ENCODE measurements around the gene PTGR3. TPM values are rescaled to one million over a fixed set of nuclear protein-coding genes. Genes with fewer than 3 reads are reported as not detected.

PTGR3 gene
- total RNA-seq, 4 donors from 2014 or later, result 24.9 to 46.8 (median 29.6) TPM

GRCh38 chr18:75253043-75253442, 44.1 kb upstream of the PTGR3 start:
- WGBS, 2 donors (ENCODE audit: low coverage in 1 of 2), result 71 to 86% methylated on average over 1 of the region's 1 CpG
- Histone ChIP-seq H3K9me3 (no peaks in the 10 kb centered on the region), H3K27ac (peak overlapping the region in 3 of 4 donors; percentile 25 to 51 (median 31)), H3K27me3 (no peaks in the 10 kb centered on the region), H3K36me3 (no peaks in the 10 kb centered on the region), H3K4me1 (peaks cover 4 to 91% (median 11%) of the 10 kb centered on the region in 3 donors), H3K4me3 (no peak overlapping the region)
- no peak for TF ChIP-seq POLR2A (IDR thresholded peaks at IDR 0.05)
- TF ChIP-seq EP300 (IDR thresholded peaks at IDR 0.05), result no peak
- TF ChIP-seq CTCF (IDR thresholded peaks at IDR 0.05), result no peak
- TF ChIP-seq POLR2AphosphoS5 (IDR thresholded peaks at IDR 0.05), result no peak
- ATAC-seq, result no peak

GRCh38 chr18:75252136-75252535, 43.2 kb upstream of the PTGR3 start:
- Histone ChIP-seq H3K4me1 (peaks cover 4 to 86% (median 13%) of the 10 kb centered on the region in 3 donors), H3K27ac (no peak overlapping the region), H3K4me3 (no peak overlapping the region), H3K36me3 (no peaks in the 10 kb centered on the region), H3K9me3 (no peaks in the 10 kb centered on the region), H3K27me3 (no peaks in the 10 kb centered on the region)
- no peak for TF ChIP-seq POLR2AphosphoS5 (IDR thresholded peaks at IDR 0.05)
- TF ChIP-seq POLR2A (IDR thresholded peaks at IDR 0.05), result no peak
- WGBS, 2 donors (ENCODE audit: low coverage in 1 of 2), result 13 to 63% methylated on average over 2 of the region's 2 CpGs
- ATAC-seq, result no peak

- no peak for ATAC-seq
- Histone ChIP-seq H3K4me1 (peaks cover 4 to 86% (median 17%) of the 10 kb centered on the region in 3 donors), H3K27ac (no peak overlapping the region), H3K36me3 (no peaks in the 10 kb centered on the region), H3K4me3 (no peak overlapping the region), H3K9me3 (no peaks in the 10 kb centered on the region), H3K27me3 (no peaks in the 10 kb centered on the region)
- WGBS, 2 donors (ENCODE audit: low coverage in 1 of 2), result 60 to 80% methylated on average over 5 of the region's 5 CpGs
- TF ChIP-seq CTCF (IDR thresholded peaks at IDR 0.05), result no peak
- no peak for TF ChIP-seq POLR2AphosphoS5 (IDR thresholded peaks at IDR 0.05)
- TF ChIP-seq EP300 (IDR thresholded peaks at IDR 0.05), result no peak
- no peak for TF ChIP-seq POLR2A (IDR thresholded peaks at IDR 0.05)
These were observed 42.5 kb upstream of the PTGR3 start for GRCh38 chr18:75251466-75251865.

GRCh38 chr18:75250471-75250821, 41.5 kb upstream of the PTGR3 start:
- TF ChIP-seq EP300 (IDR thresholded peaks at IDR 0.05), result no peak
- no peak for TF ChIP-seq POLR2AphosphoS5 (IDR thresholded peaks at IDR 0.05)
- TF ChIP-seq POLR2A (IDR thresholded peaks at IDR 0.05), result no peak
- TF ChIP-seq CTCF (IDR thresholded peaks at IDR 0.05), result no peak
- no peaks in the 10 kb centered on the region for H3K27me3 ChIP-seq
- no peak for ATAC-seq
- no peak overlapping the region for H3K4me3 ChIP-seq
- WGBS, 2 donors (ENCODE audit: low coverage in 1 of 2), result no CpG with 5 or more reads among the region's 20 CpGs
- H3K4me1 ChIP-seq, result peaks cover 0 to 87% (median 22%) of the 10 kb centered on the region in 3 donors
- H3K27ac ChIP-seq, result peak overlapping the region in 3 of 4 donors; percentile 22 to 82 (median 31)
- no peaks in the 10 kb centered on the region for H3K9me3 ChIP-seq
- H3K36me3 ChIP-seq, result no peaks in the 10 kb centered on the region

GRCh38 chr18:75249672-75250470, 40.9 kb upstream of the PTGR3 start:
- ATAC-seq, result peak; percentile 3
- whole genome bisulfite sequencing, 2 donors (ENCODE audit: low coverage in 1 of 2), result 90 to 100% methylated on average over 1 to 7 of the region's 18 CpGs
- Histone ChIP-seq H3K4me1 (peaks cover 0 to 87% (median 22%) of the 10 kb centered on the region in 3 donors), H3K27ac (peak overlapping the region in 3 of 4 donors; percentile 31 to 82 (median 71)), H3K36me3 (no peaks in the 10 kb centered on the region), H3K27me3 (no peaks in the 10 kb centered on the region), H3K4me3 (no peak overlapping the region), H3K9me3 (no peaks in the 10 kb centered on the region)
- no peak for TF ChIP-seq POLR2AphosphoS5 (IDR thresholded peaks at IDR 0.05)
- TF ChIP-seq CTCF (IDR thresholded peaks at IDR 0.05), result no peak
- no peak for TF ChIP-seq EP300 (IDR thresholded peaks at IDR 0.05)
- TF ChIP-seq POLR2A (IDR thresholded peaks at IDR 0.05), result no peak

All from gastroesophageal sphincter (tissue), 4 donors.